ENCODE results near the gene HEMGN. TPM values are rescaled to one million over a fixed set of nuclear protein-coding genes. Genes with fewer than 3 reads are reported as not detected.
"Not testable (repeated sequence)": the region's sequence is repeated elsewhere in the genome, so short reads cannot be mapped to it uniquely, and the experiment has no call there.

Gene HEMGN, protein sequence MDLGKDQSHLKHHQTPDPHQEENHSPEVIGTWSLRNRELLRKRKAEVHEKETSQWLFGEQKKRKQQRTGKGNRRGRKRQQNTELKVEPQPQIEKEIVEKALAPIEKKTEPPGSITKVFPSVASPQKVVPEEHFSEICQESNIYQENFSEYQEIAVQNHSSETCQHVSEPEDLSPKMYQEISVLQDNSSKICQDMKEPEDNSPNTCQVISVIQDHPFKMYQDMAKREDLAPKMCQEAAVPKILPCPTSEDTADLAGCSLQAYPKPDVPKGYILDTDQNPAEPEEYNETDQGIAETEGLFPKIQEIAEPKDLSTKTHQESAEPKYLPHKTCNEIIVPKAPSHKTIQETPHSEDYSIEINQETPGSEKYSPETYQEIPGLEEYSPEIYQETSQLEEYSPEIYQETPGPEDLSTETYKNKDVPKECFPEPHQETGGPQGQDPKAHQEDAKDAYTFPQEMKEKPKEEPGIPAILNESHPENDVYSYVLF
- total RNA-seq, result not detected
- long read RNA-seq, result 0 reads

- no peak for DNase-seq (ENCODE audit: low spot score)
Observed at GRCh38 chr9:97938081-97938644, at the start of gene HEMGN. Gene HEMGN (minus strand): TSS chr9:97938172. CDS start chr9:97938136, 36 bp downstream.

DNA sequence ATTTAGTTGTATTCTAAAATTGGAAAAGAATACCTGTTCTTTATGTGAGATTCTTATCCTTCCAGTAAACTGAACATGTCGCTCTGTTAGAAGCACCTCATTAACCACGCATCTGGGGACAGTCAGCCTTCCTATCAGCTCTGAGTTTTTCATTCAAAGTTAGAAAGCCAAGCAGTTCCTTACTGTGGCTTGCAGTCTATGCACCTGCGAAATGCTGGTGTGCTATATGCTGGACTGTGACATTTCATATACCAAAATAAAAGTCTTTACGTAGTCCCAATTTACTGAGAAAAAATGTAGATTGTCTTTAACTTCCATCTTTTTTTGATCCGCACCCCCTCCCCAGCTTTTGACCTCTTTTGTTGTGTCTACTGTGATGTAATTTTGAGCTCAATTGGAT, 49.5 kb upstream of the HEMGN start:
- no peak for DNase-seq (ENCODE audit: low spot score)

GRCh38 chr9:97985058-97985861, 47.3 kb upstream of the HEMGN start:
- DNase-seq (ENCODE audit: low spot score), result no peak

DNA sequence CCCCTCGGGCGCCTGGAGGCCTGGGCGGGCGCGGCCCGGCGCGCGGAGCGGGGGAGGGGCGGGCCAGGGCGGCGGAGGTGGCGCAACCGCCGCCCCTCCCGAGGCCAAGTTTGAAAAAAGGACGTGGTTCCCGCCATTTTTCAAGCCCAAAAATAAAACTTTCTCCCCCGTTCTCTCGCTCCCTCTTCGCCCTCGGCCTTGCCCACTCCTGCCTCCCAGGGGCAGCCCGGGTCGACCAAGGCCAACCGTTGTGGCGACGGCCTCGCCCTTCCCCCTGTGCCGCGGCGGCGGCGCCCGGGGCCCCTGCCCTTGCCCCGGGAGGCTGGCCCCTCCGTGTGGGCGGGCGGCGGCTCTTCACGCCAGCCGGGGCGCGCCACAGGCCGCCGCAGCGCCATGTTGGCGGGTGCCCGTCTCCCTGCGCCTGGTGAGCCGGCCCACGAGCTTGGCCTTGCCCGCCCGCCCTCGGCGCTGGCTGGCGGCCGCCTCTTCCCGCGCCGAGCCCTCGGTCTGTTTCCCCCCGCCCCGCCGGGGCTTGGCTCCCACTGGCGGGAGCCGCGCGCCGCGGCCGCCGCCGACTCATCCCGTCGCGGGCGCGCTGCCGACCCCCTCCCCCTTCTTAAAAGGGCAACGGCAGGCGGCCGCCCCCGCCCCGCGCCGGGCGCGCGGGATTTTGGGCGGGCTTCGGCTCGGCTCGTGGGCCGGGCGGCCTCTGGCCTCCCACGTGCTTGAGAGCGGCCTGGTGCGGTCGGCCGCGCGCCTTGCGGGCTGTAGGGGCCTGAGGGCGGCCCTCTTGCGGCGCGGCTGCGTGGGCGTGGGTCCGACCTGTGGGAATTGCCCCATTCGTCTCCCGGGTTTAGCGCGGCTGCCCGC, 46.5 kb upstream of the HEMGN start:
- peak; percentile 96 for DNase-seq (ENCODE audit: low spot score)

DNA sequence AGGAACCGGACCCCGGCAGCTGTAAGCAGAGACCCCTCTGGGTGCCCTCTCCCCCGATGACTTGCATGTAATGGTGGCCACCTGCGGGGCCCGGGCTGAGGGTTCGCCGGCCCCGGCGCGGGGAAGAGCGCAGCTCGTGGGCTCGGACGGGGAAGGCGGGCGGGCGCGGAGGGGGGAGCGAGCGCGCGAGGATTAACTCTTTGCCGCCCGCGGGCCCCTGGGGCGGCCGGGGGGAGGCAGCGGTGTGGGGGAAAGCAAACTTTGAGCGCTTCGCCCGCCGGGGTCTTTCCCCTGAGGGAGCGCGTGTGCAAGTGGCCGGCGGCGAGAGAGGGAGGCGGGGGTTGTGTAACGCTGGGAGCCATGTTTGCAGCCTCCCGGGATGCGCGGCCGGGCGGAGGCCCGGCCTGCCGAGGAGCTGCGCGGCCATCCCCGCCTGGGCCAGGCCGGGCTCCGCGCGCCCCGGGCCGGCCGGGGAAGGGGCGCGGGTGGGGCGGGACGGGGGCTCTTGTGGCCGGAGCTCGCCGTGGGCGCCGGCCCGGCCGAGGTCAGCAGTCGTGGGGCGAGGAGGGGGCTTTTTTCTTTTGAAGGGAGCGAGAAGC, 45.7 kb upstream of the HEMGN start:
- peak; percentile 91 for DNase-seq (ENCODE audit: low spot score)

DNA sequence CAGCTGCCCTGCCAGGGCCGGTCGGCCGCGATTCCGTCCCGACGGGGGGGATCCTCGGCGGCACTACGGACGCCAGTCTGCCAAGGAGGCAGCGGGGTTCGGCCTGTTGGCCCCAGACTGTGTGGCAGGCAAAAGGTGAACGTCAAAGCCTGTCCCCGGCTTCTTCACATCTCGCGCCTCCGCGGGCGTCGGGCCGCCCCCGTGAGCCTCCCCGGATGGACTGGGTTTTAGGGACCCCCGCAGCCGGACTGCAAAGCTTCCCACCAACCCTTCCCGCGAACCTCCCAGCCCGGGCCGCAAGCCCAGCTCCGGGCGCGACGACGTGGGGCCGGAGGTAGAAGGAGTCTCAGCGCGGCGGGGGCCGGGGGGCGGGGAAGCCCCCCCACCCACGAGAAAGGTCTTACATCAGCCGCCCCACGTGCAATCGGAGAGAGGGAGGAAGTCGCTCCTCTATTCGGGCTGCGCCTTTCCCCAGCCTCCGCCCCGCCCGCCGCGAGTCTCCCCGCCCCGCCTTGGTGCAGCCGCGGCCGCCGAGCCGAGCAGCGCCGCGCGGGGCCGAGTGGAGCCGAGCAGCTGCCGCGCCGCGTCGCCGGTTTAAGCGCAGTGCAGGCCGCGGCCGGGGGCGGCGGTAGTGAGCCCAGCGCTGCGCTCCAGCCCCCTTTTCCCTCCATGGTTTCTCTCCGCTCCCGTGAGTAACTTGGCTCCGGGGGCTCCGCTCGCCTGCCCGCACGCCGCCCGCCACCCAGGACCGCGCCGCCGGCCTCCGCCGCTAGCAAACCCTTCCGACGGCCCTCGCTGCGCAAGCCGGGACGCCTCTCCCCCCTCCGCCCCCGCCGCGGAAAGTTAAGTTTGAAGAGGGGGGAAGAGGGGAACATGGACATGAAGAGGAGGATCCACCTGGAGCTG, 45.0 kb upstream of the HEMGN start, which contains the start of gene ANP32B:
Gene ANP32B, plus strand, starts transcription at position 659 of the 906 bp plus-strand sequence. Its CDS starts 215 bp downstream, at position 874.
- DNase-seq (ENCODE audit: low spot score), result peak; percentile 97

DNA sequence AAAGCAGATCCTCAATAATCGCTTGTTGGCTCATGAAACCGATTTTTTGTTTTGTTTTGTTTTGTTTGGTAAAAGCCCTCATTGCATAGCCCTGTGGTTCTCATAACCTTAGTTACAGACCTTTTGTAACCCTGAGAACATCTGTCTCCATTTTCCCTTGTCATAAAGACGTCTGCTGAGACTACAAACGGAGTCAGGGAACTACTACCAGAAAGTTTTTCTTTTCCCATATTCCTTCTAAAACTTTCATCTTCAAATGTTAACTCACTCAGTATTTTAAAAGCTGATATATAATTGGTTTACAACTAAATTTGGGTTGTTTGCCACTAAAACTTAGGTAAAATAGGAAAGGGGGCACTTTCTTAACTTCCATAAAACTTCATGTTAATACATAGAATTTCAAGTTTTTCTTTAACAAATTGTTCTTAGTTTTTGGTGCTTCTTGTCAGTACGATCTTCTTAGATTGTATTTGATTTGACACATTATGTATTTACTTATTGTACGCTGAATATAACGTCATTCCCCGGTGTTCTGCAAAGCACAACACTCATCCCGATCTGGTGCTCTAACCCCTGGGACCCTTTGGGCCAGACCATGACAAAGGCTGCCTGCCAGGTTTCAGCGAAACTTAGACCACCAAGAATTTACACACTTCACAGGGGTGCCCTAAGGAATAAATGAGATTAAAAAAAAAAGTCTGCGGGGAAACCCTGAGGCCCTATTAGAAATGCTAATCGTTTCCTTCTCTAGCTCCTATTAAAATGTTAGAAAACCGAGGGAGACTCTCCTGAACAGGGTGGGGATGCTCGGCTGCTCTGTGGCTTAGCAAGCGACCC, 44.1 kb upstream of the HEMGN start:
- no peak for DNase-seq (ENCODE audit: low spot score)

DNA sequence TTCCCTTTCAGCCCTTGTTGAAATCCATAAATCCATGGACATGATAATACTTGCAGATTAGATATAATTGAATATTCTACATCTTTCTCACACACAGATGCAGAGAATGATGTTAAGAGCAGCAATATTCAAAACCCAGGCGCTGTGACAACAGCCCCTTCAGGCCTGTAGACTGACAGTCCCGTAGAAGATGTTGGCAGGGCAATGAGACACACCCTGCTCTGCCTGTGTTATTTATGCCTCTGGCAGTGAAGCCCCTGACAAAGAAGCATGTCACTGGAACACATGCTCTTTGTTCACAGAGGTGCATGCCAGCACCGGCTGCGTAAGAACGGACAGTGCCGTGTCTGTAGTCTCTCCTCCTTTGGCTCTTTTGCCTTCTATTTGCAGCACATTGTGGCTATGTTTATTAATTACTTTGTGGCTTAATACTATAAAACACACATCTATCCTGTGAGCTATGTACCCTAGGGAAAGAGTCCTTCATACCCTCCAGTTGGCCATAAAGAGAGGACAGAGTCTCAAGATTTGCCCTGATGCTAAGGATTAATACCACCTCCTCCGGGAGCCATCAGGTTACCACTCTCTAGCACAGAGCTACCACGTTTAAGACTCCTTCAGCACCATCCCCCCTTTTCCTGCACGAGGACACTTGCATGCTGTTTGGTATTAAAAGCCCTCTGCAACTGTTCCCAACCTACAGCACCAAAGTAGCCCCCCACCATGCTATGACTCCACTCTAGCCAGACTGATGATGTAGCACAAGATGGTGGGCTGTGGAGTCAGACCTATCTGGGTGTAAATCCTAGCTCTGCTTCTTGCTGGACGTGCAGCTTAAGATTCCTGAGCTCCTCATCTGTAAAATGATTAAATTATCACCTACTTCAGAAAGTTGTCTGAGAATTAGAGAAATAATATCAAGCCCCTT, 43.2 kb upstream of the HEMGN start:
- no peak for DNase-seq (ENCODE audit: low spot score)

GRCh38 chr9:97980479-97980803, 42.5 kb upstream of the HEMGN start:
- DNase-seq (ENCODE audit: low spot score), result no peak

GRCh38 chr9:97979788-97980478, 42.0 kb upstream of the HEMGN start:
- no peak for DNase-seq (ENCODE audit: low spot score)

GRCh38 chr9:97978371-97979130, 40.6 kb upstream of the HEMGN start:
- no peak for DNase-seq (ENCODE audit: low spot score)

GRCh38 chr9:97976633-97977032, 38.7 kb upstream of the HEMGN start:
- not testable (repeated sequence) for DNase-seq (ENCODE audit: low spot score)

DNA sequence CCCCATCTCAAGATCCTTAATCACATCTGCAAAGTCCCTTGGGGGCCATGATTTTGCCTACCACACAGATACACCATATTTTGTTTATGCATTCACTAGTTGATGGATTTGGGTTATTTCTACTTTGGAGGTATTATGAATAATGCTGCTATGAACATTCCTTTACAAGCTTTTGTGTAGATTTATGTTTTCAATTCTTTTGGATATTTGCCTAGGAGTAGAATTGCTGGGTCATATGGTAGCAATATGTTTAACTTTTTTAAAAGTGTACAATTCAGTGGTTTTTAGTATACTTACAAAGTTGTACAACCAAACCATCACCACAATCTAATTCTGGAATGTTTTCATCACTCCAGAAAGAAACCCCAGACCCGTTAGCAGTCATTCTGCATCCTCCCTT, 37.4 kb upstream of the HEMGN start:
- DNase-seq (ENCODE audit: low spot score), result no peak

- DNase-seq (ENCODE audit: low spot score), result no peak
Observed at GRCh38 chr9:97972753-97973152, 34.8 kb upstream of the HEMGN start.

DNA sequence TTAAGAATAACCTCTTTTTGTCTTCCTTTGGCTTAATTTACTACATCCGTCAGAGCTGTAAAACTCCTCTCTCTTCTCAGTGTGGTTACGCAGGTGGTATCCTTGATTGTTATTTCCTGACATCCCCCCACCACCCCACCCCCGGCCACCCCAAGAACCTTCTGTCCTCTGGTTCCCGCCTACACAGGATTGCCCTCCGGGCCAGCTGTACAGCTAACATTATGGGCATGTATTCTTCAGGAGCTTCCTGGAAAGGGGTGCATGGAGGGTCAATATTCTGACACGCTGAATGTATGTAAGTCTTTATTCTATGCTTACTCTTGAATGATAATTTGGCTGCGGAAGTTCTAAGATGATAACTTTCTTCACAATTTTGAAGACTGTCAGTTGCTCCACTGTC, 32.2 kb upstream of the HEMGN start:
- no peak for DNase-seq (ENCODE audit: low spot score)

DNA sequence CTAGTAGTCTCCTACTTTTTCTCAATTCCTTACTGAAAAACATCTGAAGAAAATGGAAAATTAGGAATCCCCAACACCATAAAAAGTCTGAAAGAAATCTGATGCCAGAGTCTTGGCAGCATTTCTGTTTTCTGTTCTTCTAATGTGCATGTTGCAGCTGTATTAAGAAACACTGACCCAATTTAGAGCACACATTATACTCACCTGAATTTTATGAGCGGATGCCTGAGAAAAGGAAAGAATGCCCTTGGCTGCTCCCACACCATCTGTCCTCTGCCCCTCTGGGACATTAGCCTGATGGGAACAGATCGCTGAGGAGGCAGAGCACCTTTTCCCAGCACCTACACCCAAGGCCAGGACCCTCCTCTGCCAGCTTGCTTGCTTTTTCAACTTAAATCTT, 31.0 kb upstream of the HEMGN start:
- no peak for DNase-seq (ENCODE audit: low spot score)

Data from mesenteric fat pad (tissue), 1 donor.